Measurements from ENCODE around the gene KRT75.

DNA sequence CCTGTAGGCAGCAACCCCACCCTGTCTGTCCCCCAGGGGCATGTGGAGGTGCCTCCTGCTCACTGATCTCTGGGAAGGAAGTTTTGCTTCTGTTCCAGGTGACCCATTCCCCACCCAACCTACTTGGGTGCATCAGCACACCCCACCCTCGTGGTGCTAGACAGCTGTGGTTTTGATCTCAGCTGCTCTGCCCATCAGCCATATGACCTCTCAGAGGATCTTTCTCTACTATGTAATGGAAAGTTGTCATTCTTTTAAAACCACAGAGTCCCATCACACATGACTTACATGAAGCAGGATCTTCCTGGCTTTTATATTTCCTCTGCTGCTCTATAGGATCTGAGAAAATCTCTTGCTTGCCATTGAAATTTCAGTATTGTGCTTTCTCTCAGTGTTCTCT is 14.5 kb downstream of the KRT75 start:
- no peak for TF ChIP-seq POLR2A (IDR thresholded peaks at IDR 0.05)
- TF ChIP-seq, protein P1, sequence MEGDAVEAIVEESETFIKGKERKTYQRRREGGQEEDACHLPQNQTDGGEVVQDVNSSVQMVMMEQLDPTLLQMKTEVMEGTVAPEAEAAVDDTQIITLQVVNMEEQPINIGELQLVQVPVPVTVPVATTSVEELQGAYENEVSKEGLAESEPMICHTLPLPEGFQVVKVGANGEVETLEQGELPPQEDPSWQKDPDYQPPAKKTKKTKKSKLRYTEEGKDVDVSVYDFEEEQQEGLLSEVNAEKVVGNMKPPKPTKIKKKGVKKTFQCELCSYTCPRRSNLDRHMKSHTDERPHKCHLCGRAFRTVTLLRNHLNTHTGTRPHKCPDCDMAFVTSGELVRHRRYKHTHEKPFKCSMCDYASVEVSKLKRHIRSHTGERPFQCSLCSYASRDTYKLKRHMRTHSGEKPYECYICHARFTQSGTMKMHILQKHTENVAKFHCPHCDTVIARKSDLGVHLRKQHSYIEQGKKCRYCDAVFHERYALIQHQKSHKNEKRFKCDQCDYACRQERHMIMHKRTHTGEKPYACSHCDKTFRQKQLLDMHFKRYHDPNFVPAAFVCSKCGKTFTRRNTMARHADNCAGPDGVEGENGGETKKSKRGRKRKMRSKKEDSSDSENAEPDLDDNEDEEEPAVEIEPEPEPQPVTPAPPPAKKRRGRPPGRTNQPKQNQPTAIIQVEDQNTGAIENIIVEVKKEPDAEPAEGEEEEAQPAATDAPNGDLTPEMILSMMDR (IDR thresholded peaks at IDR 0.05) = no peak
